H1 (cell line): ENCODE data around the gene LRRC2. TPM values are rescaled to one million over a fixed set of nuclear protein-coding genes. Genes with fewer than 3 reads are reported as not detected.

Experiments used
- CTCF ChIA-PET: fragments of 300-600 bp; sonication (Branson Sonifier 250); formaldehyde crosslinking; loops from one replicate; lab custom pipeline; 2021; ENCODE audit not compliant: partially characterized antibody; lab: Charles Lee
- POLR2A ChIA-PET: fragments of 300-600 bp; sonication (Branson Sonifier 250); formaldehyde crosslinking; loops from one replicate; lab custom pipeline; 2021; ENCODE audit warnings: inconsistent platforms; ENCODE audit not compliant: partially characterized antibody; lab: Charles Lee
- DNase-seq, 2 experiments: peaks; one replicate each; pipeline versions ENCODE4 v3.0.0 to v3.0.0-alpha.2; 2010 to 2022; ENCODE audit warnings: low spot score in 2 of 2, low read depth in 1 of 2, mixed read lengths in 1 of 2
- FAIRE-seq: peaks from 2 replicates; lab custom pipeline; 2011; peaks lifted over from hg19 to GRCh38; lab: Jason Lieb, UNC
- H2AFZ ChIP-seq: 2 replicates; pipeline ENCODE4 v1.8.1; 2012; ENCODE audit warnings: low read length, inconsistent platforms
- H2AK5ac ChIP-seq: 2 replicates; pipeline ENCODE4 v1.6.1; 2013; ENCODE audit warnings: low read depth, low read length
- H2BK120ac ChIP-seq: replicated peaks from 2 replicates; pipeline ENCODE3; 2013; ENCODE audit warnings: low read depth, low read length, inconsistent platforms
- H2BK12ac ChIP-seq: 2 replicates; pipeline ENCODE4 v1.6.1; 2013; ENCODE audit warnings: low read depth, low read length
- H2BK15ac ChIP-seq: 2 replicates; pipeline ENCODE4 v1.6.1; 2013; ENCODE audit warnings: low read length
- H2BK20ac ChIP-seq: 2 replicates; pipeline ENCODE4 v1.6.1; 2013; ENCODE audit warnings: low read length
- H2BK5ac ChIP-seq: 2 replicates; pipeline ENCODE4 v1.6.1; 2013; ENCODE audit warnings: low read depth, low read length
- H3K14ac ChIP-seq: 2 replicates; pipeline ENCODE4 v1.6.1; 2013; ENCODE audit warnings: inconsistent platforms; ENCODE audit not compliant: insufficient read length
- H3K18ac ChIP-seq: 2 replicates; pipeline ENCODE4 v1.6.1; 2013; ENCODE audit warnings: low read length; ENCODE audit errors: extremely low read depth
- H3K23ac ChIP-seq: 2 replicates; pipeline ENCODE4 v1.6.1; 2013; ENCODE audit warnings: inconsistent platforms; ENCODE audit not compliant: insufficient read length
- H3K23me2 ChIP-seq: 2 replicates; pipeline ENCODE4 v1.6.1; 2013; ENCODE audit warnings: low read depth, low read length
- H3K27ac ChIP-seq: 2 replicates; pipeline ENCODE4 v1.6.1; 2011; ENCODE audit warnings: low read depth, low read length, inconsistent platforms
- H3K27me3 ChIP-seq, 4 experiments: replicated peaks in 1 of 4; 1 replicate in 1 of 4; 2 replicates in 3 of 4; pipeline versions ENCODE4 v1.6.1 to v1.8.1; 2011 to 2013; ENCODE audit warnings: low read length in 3 of 4, mild to moderate bottlenecking in 3 of 4, inconsistent platforms in 2 of 4, mixed read lengths in 2 of 4, moderate library complexity in 1 of 4; ENCODE audit not compliant: control insufficient read depth in 3 of 4, insufficient read depth in 3 of 4; ENCODE audit errors: extremely low read depth in 1 of 4
- H3K36me3 ChIP-seq, 4 experiments: 2 replicates each; pipeline versions ENCODE4 v1.6.1 to v1.8.1; 2011 to 2013; ENCODE audit warnings: mild to moderate bottlenecking in 4 of 4, low read length in 3 of 4, moderate library complexity in 2 of 4, control low read depth in 1 of 4, inconsistent platforms in 1 of 4; ENCODE audit not compliant: insufficient read depth in 4 of 4, control insufficient read depth in 2 of 4
- H3K4ac ChIP-seq: replicated peaks from 2 replicates; pipeline ENCODE3; 2013; ENCODE audit warnings: low read length, low read depth, mixed read lengths, inconsistent platforms; ENCODE audit not compliant: insufficient read length
- H3K4me1 ChIP-seq, 4 experiments: replicated peaks in 1 of 4; 1 replicate in 1 of 4; 2 replicates in 3 of 4; pipeline versions ENCODE4 v1.6.1 to v1.8.1; 2011 to 2013; ENCODE audit warnings: low read length in 3 of 4, inconsistent platforms in 2 of 4, mixed read lengths in 1 of 4; ENCODE audit not compliant: insufficient read depth in 4 of 4, control insufficient read depth in 3 of 4
- H3K4me2 ChIP-seq, 2 experiments: 2 replicates each; pipeline versions ENCODE4 v1.6.1 to v1.8.1; 2011 to 2013; ENCODE audit warnings: low read depth in 2 of 2, low read length in 2 of 2, control low read depth in 1 of 2, inconsistent platforms in 1 of 2, mild to moderate bottlenecking in 1 of 2; ENCODE audit not compliant: insufficient read depth in 1 of 2
- H3K4me3 ChIP-seq, 4 experiments: fragments of 200-600, 300-600 bp in 1 of 4; sonication (generic), shearing (Covaris generic), sonication (Bioruptor Twin) in 1 of 4; 2 replicates each; pipeline versions ENCODE4 v1.5.1 to v1.8.1; 2011 to 2016; ENCODE audit warnings: low read length in 4 of 4, low read depth in 3 of 4, control low read depth in 2 of 4, inconsistent platforms in 2 of 4, mild to moderate bottlenecking in 2 of 4, mixed read lengths in 1 of 4, moderate library complexity in 1 of 4; ENCODE audit not compliant: insufficient read depth in 2 of 4; ENCODE audit errors: extremely low read depth in 1 of 4
- H3K56ac ChIP-seq: replicated peaks from 2 replicates; pipeline ENCODE3; 2013; ENCODE audit warnings: low read depth, mild to moderate bottlenecking, mixed read lengths, low read length, inconsistent platforms; ENCODE audit not compliant: insufficient read length
- H3K79me1 ChIP-seq: 2 replicates; pipeline ENCODE4 v1.6.1; 2013; ENCODE audit warnings: low read depth, low read length, control low read depth
- H3K79me2 ChIP-seq, 2 experiments: 2 replicates each; pipeline versions ENCODE4 v1.6.1 to v1.8.1; 2012 to 2013; ENCODE audit warnings: low read length in 2 of 2, mild to moderate bottlenecking in 2 of 2, inconsistent platforms in 1 of 2; ENCODE audit not compliant: insufficient read depth in 2 of 2, control insufficient read depth in 1 of 2
- H3K9ac ChIP-seq, 4 experiments: replicated peaks in 1 of 4; 1 replicate in 1 of 4; 2 replicates in 3 of 4; pipeline versions ENCODE4 v1.6.1 to v1.8.1; 2011 to 2013; ENCODE audit warnings: low read depth in 3 of 4, low read length in 3 of 4, control low read depth in 2 of 4, mild to moderate bottlenecking in 2 of 4, moderate library complexity in 2 of 4, inconsistent platforms in 1 of 4; ENCODE audit errors: extremely low read depth in 1 of 4
- H3K9me3 ChIP-seq, 2 experiments: 2 replicates each; pipeline versions ENCODE4 v1.6.1 to v1.8.1; 2012 to 2013; ENCODE audit warnings: mild to moderate bottlenecking in 2 of 2, moderate library complexity in 2 of 2, control low read depth in 1 of 2, inconsistent platforms in 1 of 2, low read depth in 1 of 2, low read length in 1 of 2, mixed read lengths in 1 of 2; ENCODE audit not compliant: insufficient read depth in 2 of 2
- H4K20me1 ChIP-seq, 2 experiments: replicated peaks in 1 of 2; 2 replicates each; pipeline versions ENCODE3 to v1.8.1; 2011 to 2013; ENCODE audit warnings: inconsistent platforms in 2 of 2, low read length in 2 of 2, mild to moderate bottlenecking in 1 of 2; ENCODE audit not compliant: insufficient read depth in 2 of 2, control insufficient read depth in 1 of 2
- H4K5ac ChIP-seq: 2 replicates; pipeline ENCODE4 v1.6.1; 2013; ENCODE audit warnings: low read length, low read depth, mixed read lengths, inconsistent platforms; ENCODE audit not compliant: insufficient read length
- H4K8ac ChIP-seq: 2 replicates; pipeline ENCODE4 v1.8.0; 2013; ENCODE audit warnings: mild to moderate bottlenecking, moderate library complexity, low read length, inconsistent platforms; ENCODE audit not compliant: insufficient read depth; ENCODE audit errors: extremely low read depth
- H4K91ac ChIP-seq: replicated peaks from 2 replicates; pipeline ENCODE3; 2013; ENCODE audit warnings: low read length, mixed read lengths, inconsistent platforms; ENCODE audit not compliant: insufficient read length
- BCL11A ChIP-seq, 2 experiments: IDR thresholded peaks; one replicate each; pipeline ENCODE4 v1.6.1; 2011; ENCODE audit warnings: low read depth in 2 of 2, low read length in 2 of 2, mild to moderate bottlenecking in 2 of 2
- CHD1 ChIP-seq: IDR thresholded peaks from 2 replicates; pipeline ENCODE4 v1.6.1; 2012; ENCODE audit warnings: low read depth, low read length, improper control_type of control experiment
- SIN3A ChIP-seq, 2 experiments: IDR thresholded peaks in 1 of 2; conservative IDR thresholded peaks in 1 of 2; 2 replicates each; pipeline ENCODE4 v1.6.1; 2011 to 2012; ENCODE audit warnings: low read length in 2 of 2, improper control_type of control experiment in 1 of 2, low read depth in 1 of 2, mild to moderate bottlenecking in 1 of 2
- TAF7 ChIP-seq: optimal IDR thresholded peaks from 2 replicates; pipeline ENCODE3; 2011; ENCODE audit warnings: low read depth, mild to moderate bottlenecking, inconsistent platforms, low read length, moderate library complexity, borderline replicate concordance
- ZNF274 ChIP-seq: IDR thresholded peaks from 2 replicates; pipeline ENCODE4 v1.7.0; 2012; ENCODE audit warnings: low read length, borderline replicate concordance; ENCODE audit errors: extremely low read depth
- WGBS, 2 experiments: shearing (Covaris generic) in 1 of 2; methylation state at CpG; one replicate each; pipeline versions ENCODE4 v1.1.6 to v1.1.7; 2013 to 2015; ENCODE audit warnings: low lambda C conversion rate in 2 of 2, mixed read lengths in 2 of 2, inconsistent platforms in 1 of 2, low coverage in 1 of 2, missing lambda C conversion rate in 1 of 2; ENCODE audit not compliant: insufficient replicate concordance in 2 of 2, insufficient coverage in 1 of 2, insufficient read length in 1 of 2; ENCODE audit errors: extremely low coverage in 1 of 2, missing lambda C conversion rate in 1 of 2; 5-methylcytosine and 5-hydroxymethylcytosine counted together
- polyA plus RNA-seq, 7 experiments: library from polyadenylated mRNA; depleted of rRNA in 3 of 7; stranded (reverse) in 5 of 7; unstranded in 2 of 7; fragments of >200 nt in 5 of 7; fragments of 200-250 nt in 2 of 7; gene quantifications; 1 replicate in 5 of 7; 2 replicates in 1 of 7; 4 replicates in 1 of 7; pipeline versions ENCODE4 v1.2.1 to v1.2.3, GENCODE V29; 2011 to 2013; ENCODE audit warnings: missing spikeins in 2 of 7, mixed read lengths in 2 of 7
- total RNA-seq: library from RNA; stranded (reverse); fragmentation: NEBNext Ultra II Directional; extraction: Animal tissue kit (Norgen Biotek cat#: 25700); gene quantifications from 2 replicates; pipeline ENCODE4 v1.2.1, GENCODE V29; 2021

Gene LRRC2
- total and polyA plus RNA-seq, 2 of the 8 experiments (the other 6 are each of a cell fraction or from before 2014, with no cell fraction given): 1.4 to 6.4 TPM

DNA sequence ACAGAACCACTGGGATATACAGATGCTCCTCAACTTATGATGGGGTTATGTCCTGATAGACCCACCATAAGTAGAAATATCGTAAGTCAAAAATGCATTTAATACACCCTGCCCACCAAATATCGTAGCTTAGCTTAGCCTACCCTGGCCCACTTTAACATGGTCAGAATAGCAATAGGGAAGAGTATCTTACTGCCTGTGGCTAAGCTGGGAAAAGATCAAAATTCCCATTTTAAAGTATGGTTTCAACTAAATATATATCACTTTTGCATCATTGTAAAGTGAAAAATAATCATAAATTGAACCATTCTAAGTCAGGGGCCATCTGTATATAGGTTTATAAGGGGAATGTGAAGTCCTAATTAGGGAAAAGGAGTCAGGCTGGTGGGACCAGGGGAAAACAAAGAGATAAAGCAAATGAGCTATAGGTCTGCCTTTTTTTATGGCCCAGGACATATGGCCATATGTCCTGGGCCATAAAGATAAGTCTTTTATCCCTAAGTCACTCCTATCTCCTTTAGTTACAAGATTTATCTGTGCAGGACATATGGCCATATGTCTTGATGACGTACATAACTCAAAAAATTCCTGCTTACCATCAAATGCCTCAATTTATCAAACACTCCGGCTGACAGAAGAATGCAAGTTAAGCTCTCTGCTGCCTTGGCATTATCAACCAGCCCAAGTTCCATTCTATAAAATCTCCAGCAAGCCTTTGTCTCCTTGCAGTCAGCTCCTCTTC is 57.1 kb downstream of the LRRC2 start:
- ChIA-PET CTCF (interaction anchor here (0.8 to 1.9 kb wide), 5 partner anchors 9 to 74 kb away, joined by 3 to 8 read pairs (median 4); no protein-coding TSS in a partner anchor), POLR2A (interaction anchor here (0.9 to 1.6 kb wide), 4 partner anchors 13 to 67 kb away, joined by 3 to 6 read pairs (median 3); no protein-coding TSS in a partner anchor)
- Histone ChIP-seq H3K23ac (no peak overlapping the region), H4K8ac (no peak overlapping the region), H4K20me1 (no peaks in the 10 kb centered on the region), H3K36me3 (no peaks in the 10 kb centered on the region), H3K9ac (no peak overlapping the region), H4K5ac (no peak overlapping the region), H3K9me3 (no peaks in the 10 kb centered on the region), H3K27me3 (no peaks in the 10 kb centered on the region; a peak in 2 of 7 replicates), H3K56ac (no peak overlapping the region), H3K14ac (no peak overlapping the region), H2AK5ac (no peak overlapping the region), H2BK5ac (no peak overlapping the region), H2BK15ac (0 out of 2 replicates have a peak overlapping the region, but pooled peaks have one; percentile 37), H3K4me3 (no peak overlapping the region), H3K18ac (no peak overlapping the region), H3K79me2 (no peaks in the 10 kb centered on the region), H3K4me1 (peaks cover 5 to 14% (median 8%) of the 10 kb centered on the region in 4 experiments), H3K4ac (no peak overlapping the region), H2BK20ac (no peak overlapping the region), H2AFZ (no peak overlapping the region), H3K23me2 (no peaks in the 10 kb centered on the region), H3K27ac (no peak overlapping the region), H4K91ac (no peak overlapping the region), H2BK12ac (no peak overlapping the region), H3K4me2 (no peak overlapping the region), H3K79me1 (no peaks in the 10 kb centered on the region), H2BK120ac (no peak overlapping the region)
- FAIRE-seq (no peak), DNase-seq (no peak)
- 96% methylated on average over 4 of the region's 4 CpGs; no CpG with 5 or more reads in 1 of the 2 experiments for WGBS, 2 experiments
- no peak for TF ChIP-seq SIN3A (conservative IDR thresholded peaks at IDR 0.05 in 1 of 2, IDR thresholded peaks at IDR 0.05 in 1 of 2; ENCODE audit: low read depth in 1 of 2, low read length in 2 of 2)
- TF ChIP-seq CHD1: no peak
- TF ChIP-seq ZNF274: no peak
- TF ChIP-seq BCL11A (IDR thresholded peaks at IDR 0.05; ENCODE audit: low read depth in 2 of 2, low read length in 2 of 2): no peak
- TF ChIP-seq TAF7: no peak
